GM12878 (cell line): ENCODE data around the gene TRAPPC12. TPM values are rescaled to one million over a fixed set of nuclear protein-coding genes. Genes with fewer than 3 reads are reported as not detected.

Source experiments
- ATAC-seq: fragments of 200-7000 bp; cut with Tn5 transposase; 3 replicates; pipeline ENCODE4 v1.9.1; 2020; ENCODE audit warnings: mild to moderate bottlenecking, moderate library complexity
- BruUV-seq: library from RNA; stranded (reverse); fragments of 400-500 nt; replicated peaks from 2 replicates; lab custom pipeline; 2021; lab: Mats Ljungman, UMichigan
- CTCF ChIA-PET: fragments of 300-600 bp; sonication (Branson Sonifier 250); formaldehyde crosslinking; extraction: SDS; loops from one replicate; lab custom pipeline; 2021; ENCODE audit warnings: inconsistent platforms; lab: Yijun Ruan, JAX
- POLR2A ChIA-PET: fragments of 350-600 bp; formaldehyde crosslinking; extraction: SDS; loops from one replicate; lab custom pipeline; 2021; ENCODE audit warnings: inconsistent platforms; lab: Charles Lee
- RAD21 ChIA-PET: fragments of 300-600 bp; sonication (Branson Sonifier 250); formaldehyde crosslinking; loops from one replicate; lab custom pipeline; 2023; ENCODE audit warnings: antibody characterized with exemption; ENCODE audit not compliant: unreplicated experiment; lab: Charles Lee
- SMC1A ChIA-PET: fragments of 300-600 bp; sonication (Branson Sonifier 250); formaldehyde crosslinking; loops from one replicate; lab custom pipeline; 2023; ENCODE audit not compliant: unreplicated experiment, uncharacterized antibody; lab: Charles Lee
- DNase-seq: peaks from one replicate; pipeline ENCODE4 v3.0.0-alpha.2; 2011; ENCODE audit warnings: low read depth, low spot score
- FAIRE-seq: peaks from 3 replicates; lab custom pipeline; 2011; peaks lifted over from hg19 to GRCh38; lab: Jason Lieb, UNC
- H2AFZ ChIP-seq: 2 replicates; pipeline ENCODE4 v1.6.0; 2011; ENCODE audit warnings: low read depth, low read length, control low read depth; ENCODE audit not compliant: control insufficient read depth
- H3K27ac ChIP-seq: 2 replicates; pipeline ENCODE4 v1.5.1; 2011; ENCODE audit warnings: control low read depth; ENCODE audit not compliant: control insufficient read depth, insufficient read depth
- H3K27me3 ChIP-seq, 2 experiments: replicated peaks in 1 of 2; 2 replicates each; pipeline versions ENCODE4 v1.6.0 to v1.6.1; 2011; ENCODE audit warnings: low read length in 1 of 2; ENCODE audit not compliant: control insufficient read depth in 2 of 2, insufficient read depth in 2 of 2
- H3K36me3 ChIP-seq, 2 experiments: 2 replicates each; pipeline ENCODE4 v1.5.1; 2011; ENCODE audit warnings: low read length in 1 of 2; ENCODE audit not compliant: control insufficient read depth in 2 of 2, insufficient read depth in 2 of 2
- H3K4me1 ChIP-seq: 2 replicates; pipeline ENCODE4 v1.6.1; 2011; ENCODE audit warnings: mild to moderate bottlenecking, low read length, moderate library complexity, mixed read lengths; ENCODE audit not compliant: control insufficient read depth, insufficient read depth
- H3K4me2 ChIP-seq: 2 replicates; pipeline ENCODE4 v1.6.0; 2011; ENCODE audit warnings: control low read depth; ENCODE audit not compliant: control insufficient read depth, insufficient read depth
- H3K4me3 ChIP-seq: fragments of 200-600 bp; sonication (generic); 2 replicates; pipeline ENCODE4 v1.5.1; 2016
- H3K79me2 ChIP-seq: 2 replicates; pipeline ENCODE4 v1.6.0; 2011; ENCODE audit warnings: low read length; ENCODE audit not compliant: control insufficient read depth, insufficient read depth
- H3K9ac ChIP-seq: 2 replicates; pipeline ENCODE4 v1.8.0; 2011; ENCODE audit warnings: low read length, control low read depth, mixed read lengths; ENCODE audit not compliant: control insufficient read depth, insufficient read depth
- H3K9me3 ChIP-seq: replicated peaks from 3 replicates; pipeline ENCODE4 v1.5.1; 2011; ENCODE audit warnings: mild to moderate bottlenecking, low read length; ENCODE audit not compliant: control insufficient read depth, insufficient read depth
- H4K20me1 ChIP-seq: 2 replicates; pipeline ENCODE4 v1.6.0; 2011; ENCODE audit not compliant: control insufficient read depth, insufficient read depth
- CHD2 ChIP-seq: IDR thresholded peaks from 2 replicates; pipeline ENCODE4 v1.6.1; 2011; ENCODE audit warnings: low read depth, low read length, improper control_type of control experiment, borderline replicate concordance
- CHD4 ChIP-seq: fragments of 200-600 bp; sonication (generic); IDR thresholded peaks from 2 replicates; pipeline ENCODE4 v1.6.1; 2016; ENCODE audit warnings: mild to moderate bottlenecking
- HDAC6 ChIP-seq: fragments of 200-600 bp; sonication (generic); IDR thresholded peaks from one replicate; pipeline ENCODE4 v1.8.0; 2017; ENCODE audit warnings: antibody characterized with exemption; ENCODE audit not compliant: unreplicated experiment
- NBN ChIP-seq: fragments of 450-650 bp; IDR thresholded peaks from 2 replicates; pipeline ENCODE4 v1.6.1; 2016
- PAX8 ChIP-seq: fragments of 450-650 bp; IDR thresholded peaks from 2 replicates; pipeline ENCODE4 v1.6.1; 2017; ENCODE audit warnings: mild to moderate bottlenecking, moderate library complexity
- PML ChIP-seq: IDR thresholded peaks from 2 replicates; pipeline ENCODE4 v1.6.1; 2012; ENCODE audit warnings: low read length, inconsistent platforms
- WRNIP1 ChIP-seq: IDR thresholded peaks from 2 replicates; pipeline ENCODE4 v1.6.1; 2011; ENCODE audit warnings: low read depth, low read length, improper control_type of control experiment, borderline replicate concordance
- WGBS: methylation state at CpG from one replicate; pipeline ENCODE4 v1.1.6; 2016; ENCODE audit warnings: low lambda C conversion rate; ENCODE audit not compliant: insufficient replicate concordance, insufficient coverage; ENCODE audit errors: missing lambda C conversion rate; 5-methylcytosine and 5-hydroxymethylcytosine counted together
- in situ Hi-C: fragments of 300-500 bp; cut with MboI; formaldehyde crosslinking; loops from 9 replicates; pipeline ENCODE4 v1.14.3; 2018; ENCODE audit warnings: mixed read lengths
- intact Hi-C: fragments of 100-400 bp; cut with micrococcal nuclease; formaldehyde crosslinking; loops from one replicate; pipeline ENCODE4 v1.14.2; 2022; ENCODE audit not compliant: unreplicated experiment
- polyA plus RNA-seq, 11 experiments: library from polyadenylated mRNA; depleted of rRNA in 4 of 11; unstranded in 6 of 11; stranded (reverse) in 5 of 11; fragments of >200 nt; fragmentation: Nextera tagmentation in 4 of 11; fragmentation: Illumina TruSeq in 1 of 11; extraction: Ambion mirVana in 4 of 11; extraction: Trizol in 1 of 11; gene quantifications; 1 replicate in 1 of 11; 2 replicates in 10 of 11; pipeline versions ENCODE4 v1.2.1 to v1.2.3, GENCODE V29; 2011 to 2016; ENCODE audit warnings: inconsistent platforms in 2 of 11, missing spikeins in 2 of 11, low read depth in 1 of 11
- total RNA-seq, 4 experiments: library from RNA; depleted of rRNA in 3 of 4; stranded (reverse); fragments of >200 nt in 3 of 4; fragmentation: Illumina TruSeq in 1 of 4; extraction: Trizol in 1 of 4; gene quantifications; 2 replicates each; pipeline versions ENCODE4 v1.2.1 to v1.2.3, GENCODE V29; 2013 to 2021
- TF ChIP-seq, protein P1 (sequence below): fragments of 450-650 bp; IDR thresholded peaks from 2 replicates; pipeline ENCODE4 v1.6.1; 2014; ENCODE audit warnings: mild to moderate bottlenecking
- TF ChIP-seq, protein P2 (sequence below): fragments of 450-650 bp; IDR thresholded peaks from 2 replicates; pipeline ENCODE4 v1.6.1; 2017; ENCODE audit warnings: mild to moderate bottlenecking
- TF ChIP-seq, protein P3 (sequence below): IDR thresholded peaks from 2 replicates; pipeline ENCODE4 v1.6.1; 2011; ENCODE audit warnings: borderline replicate concordance, low read depth, mild to moderate bottlenecking, moderate library complexity, mixed read lengths, low read length; ENCODE audit not compliant: insufficient read depth; ENCODE audit errors: extremely low read length
- TF ChIP-seq, protein P4 (sequence below): IDR thresholded peaks from 2 replicates; pipeline ENCODE4 v1.6.1; 2011; ENCODE audit warnings: low read depth, low read length, improper control_type of control experiment, borderline replicate concordance

The TRAPPC12 gene
- total and polyA plus RNA-seq, 10 of the 15 experiments (the other 5 are each of a cell fraction or from before 2014, with no cell fraction given), result 8.6 to 77.1 (median 37.4) TPM

DNA sequence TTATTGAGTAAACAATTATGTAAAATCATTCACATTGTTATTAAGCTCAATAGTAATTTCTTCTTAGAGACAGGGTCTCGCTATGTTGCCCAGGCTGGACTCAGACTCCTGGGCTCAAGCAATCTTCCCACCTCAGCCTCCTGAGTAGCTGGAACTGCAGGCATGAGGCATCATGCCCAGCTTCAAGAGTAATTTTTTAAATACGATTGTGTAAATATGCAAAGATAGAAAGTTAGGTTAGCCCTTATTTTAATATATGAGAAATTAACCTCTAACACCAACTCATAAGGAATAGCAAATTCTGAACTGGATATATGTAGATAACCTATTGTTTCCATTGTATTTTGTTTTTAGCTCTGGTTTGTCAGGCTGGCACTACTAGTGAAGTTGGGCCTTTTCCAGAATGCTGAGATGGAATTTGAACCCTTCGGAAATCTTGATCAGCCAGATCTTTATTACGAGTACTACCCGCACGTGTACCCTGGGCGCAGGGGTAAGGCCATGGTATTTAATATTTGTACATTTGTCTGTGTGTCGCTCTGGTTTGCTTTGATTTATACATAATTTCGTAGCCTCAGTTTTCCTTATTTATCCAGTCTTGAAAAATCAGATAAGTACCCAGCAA, 44.8 kb downstream of the TRAPPC12 start:
- BruUV-seq, result no TSS peak
- Histone ChIP-seq H3K9me3 (no peaks in the 10 kb centered on the region; the same call in 2 of the 3 replicates), H3K27ac (no peak overlapping the region), H3K4me1 (peaks cover 12% of the 10 kb centered on the region), H2AFZ (no peak overlapping the region), H3K9ac (no peak overlapping the region), H3K4me3 (no peak overlapping the region), H3K4me2 (no peak overlapping the region), H3K27me3 (no peaks in the 10 kb centered on the region), H4K20me1 (peaks cover 4% of the 10 kb centered on the region; the same call in 1 of the 2 replicates), H3K79me2 (no peaks in the 10 kb centered on the region), H3K36me3 (peaks cover 5 to 31% of the 10 kb centered on the region in 2 experiments)
- TF ChIP-seq PML, result no peak
- TF ChIP-seq NBN, result no peak
- TF ChIP-seq CHD4, result no peak
- TF ChIP-seq, protein P1, sequence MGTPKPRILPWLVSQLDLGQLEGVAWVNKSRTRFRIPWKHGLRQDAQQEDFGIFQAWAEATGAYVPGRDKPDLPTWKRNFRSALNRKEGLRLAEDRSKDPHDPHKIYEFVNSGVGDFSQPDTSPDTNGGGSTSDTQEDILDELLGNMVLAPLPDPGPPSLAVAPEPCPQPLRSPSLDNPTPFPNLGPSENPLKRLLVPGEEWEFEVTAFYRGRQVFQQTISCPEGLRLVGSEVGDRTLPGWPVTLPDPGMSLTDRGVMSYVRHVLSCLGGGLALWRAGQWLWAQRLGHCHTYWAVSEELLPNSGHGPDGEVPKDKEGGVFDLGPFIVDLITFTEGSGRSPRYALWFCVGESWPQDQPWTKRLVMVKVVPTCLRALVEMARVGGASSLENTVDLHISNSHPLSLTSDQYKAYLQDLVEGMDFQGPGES, result no peak
- no peak for TF ChIP-seq WRNIP1
- TF ChIP-seq CHD2, result no peak
- TF ChIP-seq, protein P2, sequence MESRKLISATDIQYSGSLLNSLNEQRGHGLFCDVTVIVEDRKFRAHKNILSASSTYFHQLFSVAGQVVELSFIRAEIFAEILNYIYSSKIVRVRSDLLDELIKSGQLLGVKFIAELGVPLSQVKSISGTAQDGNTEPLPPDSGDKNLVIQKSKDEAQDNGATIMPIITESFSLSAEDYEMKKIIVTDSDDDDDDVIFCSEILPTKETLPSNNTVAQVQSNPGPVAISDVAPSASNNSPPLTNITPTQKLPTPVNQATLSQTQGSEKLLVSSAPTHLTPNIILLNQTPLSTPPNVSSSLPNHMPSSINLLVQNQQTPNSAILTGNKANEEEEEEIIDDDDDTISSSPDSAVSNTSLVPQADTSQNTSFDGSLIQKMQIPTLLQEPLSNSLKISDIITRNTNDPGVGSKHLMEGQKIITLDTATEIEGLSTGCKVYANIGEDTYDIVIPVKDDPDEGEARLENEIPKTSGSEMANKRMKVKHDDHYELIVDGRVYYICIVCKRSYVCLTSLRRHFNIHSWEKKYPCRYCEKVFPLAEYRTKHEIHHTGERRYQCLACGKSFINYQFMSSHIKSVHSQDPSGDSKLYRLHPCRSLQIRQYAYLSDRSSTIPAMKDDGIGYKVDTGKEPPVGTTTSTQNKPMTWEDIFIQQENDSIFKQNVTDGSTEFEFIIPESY, result no peak
- TF ChIP-seq, protein P3, sequence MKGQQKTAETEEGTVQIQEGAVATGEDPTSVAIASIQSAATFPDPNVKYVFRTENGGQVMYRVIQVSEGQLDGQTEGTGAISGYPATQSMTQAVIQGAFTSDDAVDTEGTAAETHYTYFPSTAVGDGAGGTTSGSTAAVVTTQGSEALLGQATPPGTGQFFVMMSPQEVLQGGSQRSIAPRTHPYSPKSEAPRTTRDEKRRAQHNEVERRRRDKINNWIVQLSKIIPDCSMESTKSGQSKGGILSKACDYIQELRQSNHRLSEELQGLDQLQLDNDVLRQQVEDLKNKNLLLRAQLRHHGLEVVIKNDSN, result no peak
- no peak for TF ChIP-seq HDAC6
- no peak for TF ChIP-seq PAX8
- TF ChIP-seq, protein P4, sequence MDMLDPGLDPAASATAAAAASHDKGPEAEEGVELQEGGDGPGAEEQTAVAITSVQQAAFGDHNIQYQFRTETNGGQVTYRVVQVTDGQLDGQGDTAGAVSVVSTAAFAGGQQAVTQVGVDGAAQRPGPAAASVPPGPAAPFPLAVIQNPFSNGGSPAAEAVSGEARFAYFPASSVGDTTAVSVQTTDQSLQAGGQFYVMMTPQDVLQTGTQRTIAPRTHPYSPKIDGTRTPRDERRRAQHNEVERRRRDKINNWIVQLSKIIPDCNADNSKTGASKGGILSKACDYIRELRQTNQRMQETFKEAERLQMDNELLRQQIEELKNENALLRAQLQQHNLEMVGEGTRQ, result no peak
- ATAC-seq, result no peak; the same call in 2 of the 3 replicates
- ChIA-PET SMC1A (interaction anchor here (0.6 to 4.6 kb wide), 9 partner anchors 10 to 237 kb away, joined by 3 to 28 read pairs (median 7); partner anchors contain the start of gene RNASEH1), POLR2A (no interaction called here), RAD21 (interaction anchor here (2.7 to 2.8 kb wide), 2 partner anchors 38 to 228 kb away, joined by 9 to 21 read pairs; no protein-coding TSS in a partner anchor), CTCF (interaction anchor here (0.9 to 3.5 kb wide), 22 partner anchors 10 to 241 kb away, joined by 3 to 46 read pairs (median 6); partner anchors contain the start of genes EIPR1 and TRAPPC12)
- no peak for FAIRE-seq
- WGBS, result 87% methylated on average over 9 of the region's 9 CpGs
- in situ Hi-C loops, result no loop called here
- no peak for DNase-seq
- intact Hi-C loops, result loop anchor here (1.0 kb wide), 2 partner anchors 38 to 227 kb away; no protein-coding TSS in a partner anchor
